ENCODE measurements around the gene RBBP8NL. TPM values are rescaled to one million over a fixed set of nuclear protein-coding genes. Genes with fewer than 3 reads are reported as not detected.

The RBBP8NL gene
- total RNA-seq, 1 experiment from 2014 or later, result not detected

DNA sequence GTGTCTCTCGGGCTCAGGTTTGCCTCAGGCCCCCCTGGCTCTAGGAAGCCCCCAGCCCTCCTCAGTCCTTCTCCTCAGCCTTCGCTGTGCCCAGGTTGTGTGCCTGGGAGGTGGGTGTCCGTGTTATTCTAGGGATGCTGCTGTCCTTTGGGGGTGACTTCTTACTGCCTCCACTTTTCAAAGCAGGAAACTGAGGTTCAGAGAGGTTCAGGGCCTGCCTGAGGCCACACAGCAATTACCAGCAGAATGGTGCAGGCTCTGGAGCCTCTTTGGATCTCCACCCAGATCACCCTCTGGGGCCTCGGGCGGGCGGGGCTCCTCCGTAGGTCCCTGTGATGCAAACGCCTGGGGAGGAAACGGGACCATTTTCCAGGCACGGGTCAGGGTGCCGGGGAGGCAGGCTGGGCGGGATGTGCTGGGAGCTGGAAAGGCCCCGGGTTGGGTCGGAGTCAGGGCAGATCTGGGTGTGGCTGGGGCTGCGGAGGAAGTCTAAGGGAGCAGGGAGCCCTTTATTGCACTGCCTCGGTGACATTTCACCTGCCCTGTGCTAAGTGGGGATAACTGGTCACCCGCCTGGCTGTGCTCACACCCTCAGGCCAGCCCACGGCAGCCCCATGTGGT lies 25.2 kb upstream of the RBBP8NL start:
- BruUV-seq (replicated peaks), result no TSS peak
- POLR2A ChIA-PET (ENCODE audit: low non-redundant PET), result no interaction called here
- Histone ChIP-seq H3K27ac (ENCODE audit: low read depth, low read length, poor library complexity, severe bottlenecking) (no peak overlapping the region), H3K9me3 (ENCODE audit: low read depth, low read length, poor library complexity, severe bottlenecking) (no peaks in the 10 kb centered on the region), H3K4me1 (ENCODE audit: insufficient read depth, low read length, poor library complexity, severe bottlenecking) (no peaks in the 10 kb centered on the region), H3K36me3 (ENCODE audit: insufficient read depth, low read length, poor library complexity, severe bottlenecking) (no peaks in the 10 kb centered on the region), H3K4me3 (ENCODE audit: low read depth, low read length, poor library complexity, severe bottlenecking) (no peak overlapping the region), H3K27me3 (replicated peaks; ENCODE audit: insufficient read depth, low read depth, low read length, poor library complexity) (peaks cover 25% of the 10 kb centered on the region)
- CTCF ChIA-PET, result no interaction called here
- no peak for DNase-seq (ENCODE audit: low spot score)
- intact Hi-C loops (cut with micrococcal nuclease; ENCODE audit: unreplicated experiment), result no loop called here
- TF ChIP-seq, protein P1, sequence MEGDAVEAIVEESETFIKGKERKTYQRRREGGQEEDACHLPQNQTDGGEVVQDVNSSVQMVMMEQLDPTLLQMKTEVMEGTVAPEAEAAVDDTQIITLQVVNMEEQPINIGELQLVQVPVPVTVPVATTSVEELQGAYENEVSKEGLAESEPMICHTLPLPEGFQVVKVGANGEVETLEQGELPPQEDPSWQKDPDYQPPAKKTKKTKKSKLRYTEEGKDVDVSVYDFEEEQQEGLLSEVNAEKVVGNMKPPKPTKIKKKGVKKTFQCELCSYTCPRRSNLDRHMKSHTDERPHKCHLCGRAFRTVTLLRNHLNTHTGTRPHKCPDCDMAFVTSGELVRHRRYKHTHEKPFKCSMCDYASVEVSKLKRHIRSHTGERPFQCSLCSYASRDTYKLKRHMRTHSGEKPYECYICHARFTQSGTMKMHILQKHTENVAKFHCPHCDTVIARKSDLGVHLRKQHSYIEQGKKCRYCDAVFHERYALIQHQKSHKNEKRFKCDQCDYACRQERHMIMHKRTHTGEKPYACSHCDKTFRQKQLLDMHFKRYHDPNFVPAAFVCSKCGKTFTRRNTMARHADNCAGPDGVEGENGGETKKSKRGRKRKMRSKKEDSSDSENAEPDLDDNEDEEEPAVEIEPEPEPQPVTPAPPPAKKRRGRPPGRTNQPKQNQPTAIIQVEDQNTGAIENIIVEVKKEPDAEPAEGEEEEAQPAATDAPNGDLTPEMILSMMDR (conservative IDR thresholded peaks at IDR 0.05; ENCODE audit: low read depth, low read length), result no peak
- no peak for TF ChIP-seq EZH2 (IDR thresholded peaks at IDR 0.05; ENCODE audit: borderline replicate concordance, low read depth, low read length, poor library complexity, severe bottlenecking)

DNA sequence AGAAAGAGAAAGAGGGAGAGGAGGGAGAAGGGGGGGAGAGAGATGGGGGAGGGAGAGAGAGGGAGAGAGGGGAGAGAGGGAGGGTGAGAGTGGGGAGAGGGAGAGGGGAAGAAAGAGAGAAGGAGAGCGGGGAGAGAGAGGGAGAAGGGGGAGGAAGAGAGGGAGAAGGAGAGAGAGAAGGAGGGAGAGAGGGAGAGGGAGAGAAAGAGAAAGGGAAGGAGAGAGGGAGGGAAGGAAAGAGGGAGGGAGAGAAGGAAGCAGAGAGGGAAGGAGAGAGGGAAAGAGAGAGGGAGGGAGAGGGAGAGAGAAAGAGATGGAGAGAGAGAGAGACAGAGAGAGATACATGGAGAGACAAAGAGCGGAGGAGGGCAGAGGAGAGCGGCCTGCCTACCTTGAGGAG lies 24.6 kb upstream of the RBBP8NL start:
- TF ChIP-seq, protein P1 (conservative IDR thresholded peaks at IDR 0.05; ENCODE audit: low read depth, low read length), result no peak
- TF ChIP-seq EZH2 (IDR thresholded peaks at IDR 0.05; ENCODE audit: borderline replicate concordance, low read depth, low read length, poor library complexity, severe bottlenecking), result no peak
- intact Hi-C loops (cut with micrococcal nuclease; ENCODE audit: unreplicated experiment), result no loop called here
- ChIA-PET POLR2A (ENCODE audit: low non-redundant PET) (no interaction called here), CTCF (no interaction called here)
- Histone ChIP-seq H3K4me1 (ENCODE audit: insufficient read depth, low read length, poor library complexity, severe bottlenecking) (no peaks in the 10 kb centered on the region), H3K4me3 (ENCODE audit: low read depth, low read length, poor library complexity, severe bottlenecking) (no peak overlapping the region), H3K27ac (ENCODE audit: low read depth, low read length, poor library complexity, severe bottlenecking) (no peak overlapping the region), H3K27me3 (replicated peaks; ENCODE audit: insufficient read depth, low read depth, low read length, poor library complexity) (peaks cover 25% of the 10 kb centered on the region), H3K36me3 (ENCODE audit: insufficient read depth, low read length, poor library complexity, severe bottlenecking) (no peaks in the 10 kb centered on the region), H3K9me3 (ENCODE audit: low read depth, low read length, poor library complexity, severe bottlenecking) (no peaks in the 10 kb centered on the region)
- no peak for DNase-seq (ENCODE audit: low spot score)
- no TSS peak for BruUV-seq (replicated peaks)

DNA sequence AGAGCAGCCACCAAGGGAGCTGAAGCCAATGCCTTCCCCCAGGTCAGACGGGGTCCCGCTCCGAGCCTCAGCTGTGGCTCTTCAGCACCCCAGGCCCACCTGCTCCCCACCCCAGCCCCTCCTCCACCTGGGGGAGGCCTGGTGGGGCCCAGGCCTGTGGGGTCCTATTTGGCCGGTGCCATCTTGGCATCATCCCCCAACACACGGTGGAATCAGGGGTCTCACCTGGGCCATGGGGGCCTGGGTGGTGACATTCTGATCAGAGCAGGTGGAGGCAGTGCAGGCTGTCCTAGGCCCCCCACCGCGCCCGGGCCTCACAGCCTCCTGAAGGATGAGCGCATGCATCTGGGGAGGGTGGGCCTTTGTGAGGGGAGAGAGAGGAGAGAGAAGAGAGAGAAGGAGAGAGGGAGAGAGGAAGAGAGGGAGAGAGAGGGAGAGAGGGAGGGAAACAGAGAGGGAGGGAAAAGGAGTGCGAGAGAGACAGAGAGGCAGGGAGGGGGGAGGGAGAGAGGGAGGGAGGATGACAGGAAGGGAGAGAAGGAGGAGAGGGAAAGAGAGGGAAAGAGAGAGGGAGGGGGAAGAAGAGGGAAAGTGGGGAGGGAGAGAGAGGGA lies 23.9 kb upstream of the RBBP8NL start:
- no peaks in the 10 kb centered on the region for H3K9me3 ChIP-seq (ENCODE audit: low read depth, low read length, poor library complexity, severe bottlenecking)
- ChIA-PET CTCF (no interaction called here), POLR2A (ENCODE audit: low non-redundant PET) (no interaction called here)
- intact Hi-C loops (cut with micrococcal nuclease; ENCODE audit: unreplicated experiment), result no loop called here
- no peak overlapping the region for H3K4me3 ChIP-seq (ENCODE audit: low read depth, low read length, poor library complexity, severe bottlenecking)
- no peak for DNase-seq (ENCODE audit: low spot score)
- no peaks in the 10 kb centered on the region for H3K36me3 ChIP-seq (ENCODE audit: insufficient read depth, low read length, poor library complexity, severe bottlenecking)
- no peak overlapping the region for H3K27ac ChIP-seq (ENCODE audit: low read depth, low read length, poor library complexity, severe bottlenecking)
- BruUV-seq (replicated peaks), result no TSS peak
- no peaks in the 10 kb centered on the region for H3K4me1 ChIP-seq (ENCODE audit: insufficient read depth, low read length, poor library complexity, severe bottlenecking)
- TF ChIP-seq EZH2 (IDR thresholded peaks at IDR 0.05; ENCODE audit: borderline replicate concordance, low read depth, low read length, poor library complexity, severe bottlenecking), result no peak
- TF ChIP-seq, protein P1 (conservative IDR thresholded peaks at IDR 0.05; ENCODE audit: low read depth, low read length), result no peak
- H3K27me3 ChIP-seq (replicated peaks; ENCODE audit: insufficient read depth, low read depth, low read length, poor library complexity), result peaks cover 25% of the 10 kb centered on the region
